Right ventricle myocardium inferior (tissue), 1 donor: ENCODE results near the gene CAP1. TPM values are rescaled to one million over a fixed set of nuclear protein-coding genes. Genes with fewer than 3 reads are reported as not detected.
"Not testable (repeated sequence)": the region's sequence is repeated elsewhere in the genome, so short reads cannot be mapped to it uniquely, and the experiment has no call there.

Experiments used
- ATAC-seq: fragments of 200-7000 bp; cut with Tn5 transposase; one replicate; pipeline ENCODE4 v1.9.1; 2020; ENCODE audit warnings: mild to moderate bottlenecking, moderate library complexity
- DNase-seq: peaks from one replicate; pipeline ENCODE4 v3.0.0; 2021; ENCODE audit errors: missing footprints
- intact Hi-C: fragments of 100-400 bp; cut with DNase I; formaldehyde crosslinking; loops from one replicate; pipeline ENCODE4 v1.11.0; 2022
- total RNA-seq: library from RNA; stranded (reverse); fragmentation: NEBNext Ultra II Directional; extraction: Animal tissue kit (Norgen Biotek cat#: 25700); gene quantifications from one replicate; pipeline ENCODE4 v1.2.1, GENCODE V29; 2021
- donor health status: DM: no; HTN: yes; CAD: no; lungs with severe emphysema.

CAP1 gene
- total RNA-seq, 1 donor from 2014 or later = 88.8 TPM

DNA sequence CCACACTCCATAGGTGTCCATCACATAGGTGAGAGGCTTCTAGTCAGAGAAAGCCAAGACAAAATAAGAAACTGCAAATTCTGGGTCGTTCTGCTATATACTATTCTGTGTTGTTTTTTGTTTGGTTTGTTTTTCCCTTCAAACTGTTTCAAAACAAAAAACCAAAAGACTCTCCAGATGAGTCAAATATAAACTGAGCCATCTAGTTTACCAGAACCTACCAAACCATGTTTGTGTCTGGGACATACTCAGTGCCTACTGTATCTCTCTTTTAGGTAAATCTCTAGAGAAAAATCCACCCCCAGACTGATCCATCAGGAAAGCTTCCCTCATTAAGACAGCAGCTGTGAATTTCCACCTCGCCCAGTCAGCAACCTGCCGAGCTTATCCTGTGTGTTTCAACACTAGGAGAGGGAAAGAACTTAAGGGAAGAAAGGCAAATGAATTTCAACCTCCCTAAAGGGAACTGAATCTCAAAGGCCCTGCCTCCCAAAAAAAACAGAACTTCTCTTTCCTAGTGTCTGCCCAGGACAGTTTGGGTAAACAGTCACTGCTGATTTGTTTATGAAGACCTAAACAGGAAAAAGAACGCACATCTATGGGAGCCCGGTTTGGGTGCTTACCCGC, 39.4 kb downstream of the CAP1 start:
- DNase-seq = no peak
- no peak for ATAC-seq
- intact Hi-C loops = loop anchor here (10.0 kb wide), 2 partner anchors 255 to 325 kb away; no protein-coding TSS in a partner anchor

DNA sequence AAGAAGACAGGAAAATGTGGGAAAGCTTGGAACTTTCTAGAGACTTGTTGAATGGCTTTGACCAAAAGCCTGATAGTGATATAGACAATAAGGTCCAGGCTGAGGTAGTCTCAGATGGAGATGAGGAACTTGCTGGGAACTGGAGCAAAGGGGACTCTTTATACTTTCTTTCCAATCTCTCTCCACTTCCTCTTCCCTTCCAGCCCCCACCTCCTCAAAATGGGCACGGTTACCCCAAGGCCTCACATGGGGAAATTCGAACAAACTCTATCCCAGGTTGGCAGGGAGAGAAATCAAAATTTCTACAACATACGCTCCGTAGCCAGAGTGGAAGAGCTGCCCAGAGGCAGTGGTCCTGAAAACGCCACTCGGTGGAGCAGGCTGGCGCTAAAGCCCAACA, 41.3 kb downstream of the CAP1 start:
- intact Hi-C loops = loop anchor here (10.0 kb wide), 2 partner anchors 253 to 323 kb away; no protein-coding TSS in a partner anchor
- DNase-seq = no peak
- no peak for ATAC-seq

DNA sequence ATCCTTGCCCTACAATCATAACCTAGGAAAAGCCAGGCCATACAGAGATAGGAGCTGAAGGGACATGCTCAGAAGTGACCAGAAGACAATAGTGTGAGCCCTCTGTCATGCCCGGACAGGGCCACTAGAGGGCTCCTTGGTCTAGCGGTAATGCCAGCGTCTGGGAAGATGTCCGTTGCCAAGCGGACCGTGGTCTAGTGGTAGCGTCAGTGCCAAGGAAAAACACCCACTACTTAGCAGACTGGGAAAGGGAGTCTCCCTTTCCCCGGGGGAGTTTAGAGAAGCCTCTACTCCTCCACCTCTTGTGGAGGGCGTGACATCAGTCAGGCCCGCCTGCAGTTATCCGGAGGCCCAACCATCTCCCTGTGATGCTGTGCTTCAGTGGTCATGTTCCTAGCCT, 44.2 kb downstream of the CAP1 start:
- DNase-seq = peak; percentile 80
- ATAC-seq = not testable (repeated sequence)
- intact Hi-C loops = loop anchor here (10.0 kb wide), 2 partner anchors 250 to 320 kb away; no protein-coding TSS in a partner anchor

DNA sequence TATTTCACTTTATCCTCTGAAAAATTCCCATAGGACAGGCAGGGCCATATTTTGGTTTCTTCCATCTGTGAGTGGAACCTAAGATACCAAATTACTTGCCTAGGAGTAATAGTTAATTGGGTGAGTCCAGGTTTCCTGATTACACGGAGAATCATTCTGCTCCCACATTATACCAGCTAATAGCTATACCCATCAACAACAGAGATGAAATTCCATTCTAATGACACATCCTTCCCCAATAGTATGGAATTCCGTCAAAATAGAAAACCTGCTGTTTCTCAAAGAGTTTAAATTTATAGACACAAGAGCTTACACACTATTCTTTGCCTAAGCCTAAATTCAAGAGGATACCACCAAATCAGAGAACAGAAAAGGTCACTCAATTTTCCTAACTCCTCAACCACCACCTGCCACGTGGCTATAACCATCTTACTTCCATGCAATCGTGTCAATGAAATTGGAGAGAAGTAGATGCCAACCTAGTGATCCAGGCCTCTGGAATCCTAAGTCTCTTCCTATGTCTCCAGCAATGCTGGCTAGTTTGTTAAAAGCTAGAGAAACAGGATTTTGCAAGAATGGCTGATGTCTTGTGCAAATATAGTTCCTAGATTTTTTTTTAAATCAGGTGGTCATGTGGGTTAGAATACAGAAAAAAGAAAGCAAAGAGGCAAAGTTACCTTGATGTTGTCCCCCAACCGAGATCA, 50.3 kb downstream of the CAP1 start:
- ATAC-seq (no peak), DNase-seq (no peak)
- intact Hi-C loops = no loop called here

DNA sequence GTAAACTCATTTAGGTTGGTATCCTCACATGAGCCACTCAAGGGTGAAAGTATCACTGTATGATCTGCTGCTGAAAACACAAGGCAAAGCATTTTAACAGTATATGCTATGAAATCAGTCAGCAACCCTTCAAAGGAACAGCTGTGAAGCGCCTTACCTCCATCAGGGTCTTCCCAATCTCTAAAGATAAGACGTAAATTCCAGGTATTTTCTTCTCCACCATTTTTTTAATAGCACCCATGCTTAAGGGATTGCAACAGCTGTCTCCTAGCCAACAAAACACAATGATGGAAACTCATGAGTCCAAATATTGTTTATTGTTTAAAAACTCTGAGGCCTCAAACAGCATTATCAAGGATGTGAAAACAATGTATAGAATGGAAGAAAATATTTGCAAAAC, 51.7 kb downstream of the CAP1 start:
- no peak for ATAC-seq
- intact Hi-C loops = no loop called here
- DNase-seq = no peak

DNA sequence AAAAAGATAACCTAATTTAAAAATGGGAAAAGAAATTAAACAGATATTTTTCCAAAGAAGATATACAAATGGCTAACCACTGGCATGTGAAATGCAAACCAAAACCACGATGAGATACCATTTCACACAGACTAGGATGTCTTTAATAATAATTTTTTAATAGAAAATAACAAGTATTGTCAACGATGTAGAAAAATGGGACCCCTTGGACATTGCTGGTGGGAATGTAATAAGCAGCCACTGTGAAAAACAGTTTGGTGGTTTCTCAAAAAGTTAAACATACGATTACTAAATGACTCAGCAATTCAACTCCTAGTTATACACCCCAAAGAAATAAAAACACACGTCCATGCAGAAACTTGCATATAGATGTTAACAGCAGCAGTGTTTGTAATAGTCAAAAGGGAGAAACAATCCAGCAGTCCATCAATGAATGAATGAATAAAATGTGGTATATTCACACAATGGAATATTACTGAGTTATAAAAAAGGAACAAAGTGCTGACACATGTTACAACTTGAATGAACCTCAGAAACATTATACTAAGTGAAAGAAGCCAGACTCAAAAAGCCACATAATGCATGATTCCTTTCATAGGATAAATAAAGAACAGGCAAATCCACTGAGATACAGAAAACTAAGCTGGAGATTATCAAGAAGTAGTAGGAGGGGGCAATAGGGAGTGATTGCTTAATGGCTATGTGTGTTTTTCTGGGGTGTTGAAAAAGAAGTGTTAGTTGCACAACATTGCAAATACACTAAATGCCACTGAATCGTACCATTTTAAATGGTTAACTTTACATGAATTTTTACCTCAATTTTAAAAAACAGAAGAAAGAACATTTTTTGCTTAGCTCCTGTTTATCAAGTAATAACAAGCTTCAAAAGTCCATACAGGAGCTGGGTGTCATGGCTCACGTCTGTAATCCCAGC, 52.4 kb downstream of the CAP1 start:
- ATAC-seq = no peak
- no peak for DNase-seq
- intact Hi-C loops = no loop called here

DNA sequence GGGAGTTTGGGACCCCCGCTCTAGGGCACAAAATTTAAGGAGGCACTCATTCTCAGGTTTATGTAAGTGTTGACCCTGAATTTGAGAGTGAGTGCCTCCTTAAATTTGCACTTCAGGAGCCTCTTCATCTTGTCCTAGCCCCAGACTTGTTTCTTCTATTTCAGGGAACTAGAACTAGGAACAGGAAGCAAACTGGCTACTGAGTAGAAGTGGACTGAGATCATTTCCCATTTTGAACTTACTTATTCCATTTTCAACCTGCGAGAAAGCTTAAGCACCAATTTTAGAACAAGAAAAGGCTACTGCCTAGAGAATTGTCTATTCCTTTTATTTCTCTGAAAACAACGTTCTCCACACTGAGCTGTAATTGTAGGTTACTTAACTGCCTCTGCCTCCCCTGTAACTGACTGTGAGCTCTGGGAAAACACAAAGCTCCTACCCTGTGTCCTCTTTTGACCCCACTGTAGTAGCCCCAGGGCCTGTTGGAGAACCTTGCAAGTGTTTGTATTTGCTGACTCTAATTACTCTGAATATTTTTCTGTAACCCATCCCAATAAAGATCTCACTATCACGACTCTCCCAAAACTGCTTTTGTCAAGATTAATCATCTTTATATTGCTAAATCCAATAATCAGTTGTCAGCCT, 54.1 kb downstream of the CAP1 start:
- no peak for ATAC-seq
- intact Hi-C loops = no loop called here
- no peak for DNase-seq

DNA sequence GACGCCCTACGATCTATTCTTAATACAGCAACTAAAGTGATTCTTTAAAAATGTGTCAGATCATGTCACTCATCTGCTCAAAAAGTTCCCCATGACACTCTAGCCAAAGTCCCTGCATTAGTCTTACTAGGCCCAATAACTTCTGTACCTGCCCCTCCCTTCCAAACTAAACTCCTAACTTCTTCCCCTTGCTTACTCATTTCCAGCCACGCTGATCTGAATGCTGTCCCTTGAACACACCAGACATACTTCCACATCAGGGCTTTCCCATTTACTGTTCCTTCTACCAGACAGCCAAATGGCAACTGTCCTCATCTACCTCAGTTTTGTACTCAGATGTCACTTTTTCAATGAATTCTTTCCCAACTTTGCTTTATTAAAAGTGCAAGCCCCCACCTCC, 55.3 kb downstream of the CAP1 start:
- intact Hi-C loops = no loop called here
- DNase-seq = no peak
- ATAC-seq = no peak

DNA sequence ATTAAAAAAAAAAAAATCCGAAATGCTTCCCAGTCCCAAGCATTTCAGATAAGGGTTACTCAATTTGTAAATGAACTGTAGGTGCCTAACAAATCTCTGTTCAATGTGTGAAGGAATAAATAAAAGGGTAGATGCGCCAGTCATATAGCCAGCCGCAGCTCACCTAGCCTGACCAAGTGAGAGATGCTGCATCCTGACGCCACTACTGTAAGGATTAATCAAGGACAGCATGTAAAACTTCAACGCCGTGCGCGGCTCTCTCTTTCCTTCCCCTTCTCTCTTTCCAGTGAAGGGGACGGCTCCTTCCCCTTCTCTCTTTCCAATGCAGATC, 56.1 kb downstream of the CAP1 start:
- no peak for DNase-seq
- ATAC-seq = peak; percentile 33
- intact Hi-C loops = no loop called here

DNA sequence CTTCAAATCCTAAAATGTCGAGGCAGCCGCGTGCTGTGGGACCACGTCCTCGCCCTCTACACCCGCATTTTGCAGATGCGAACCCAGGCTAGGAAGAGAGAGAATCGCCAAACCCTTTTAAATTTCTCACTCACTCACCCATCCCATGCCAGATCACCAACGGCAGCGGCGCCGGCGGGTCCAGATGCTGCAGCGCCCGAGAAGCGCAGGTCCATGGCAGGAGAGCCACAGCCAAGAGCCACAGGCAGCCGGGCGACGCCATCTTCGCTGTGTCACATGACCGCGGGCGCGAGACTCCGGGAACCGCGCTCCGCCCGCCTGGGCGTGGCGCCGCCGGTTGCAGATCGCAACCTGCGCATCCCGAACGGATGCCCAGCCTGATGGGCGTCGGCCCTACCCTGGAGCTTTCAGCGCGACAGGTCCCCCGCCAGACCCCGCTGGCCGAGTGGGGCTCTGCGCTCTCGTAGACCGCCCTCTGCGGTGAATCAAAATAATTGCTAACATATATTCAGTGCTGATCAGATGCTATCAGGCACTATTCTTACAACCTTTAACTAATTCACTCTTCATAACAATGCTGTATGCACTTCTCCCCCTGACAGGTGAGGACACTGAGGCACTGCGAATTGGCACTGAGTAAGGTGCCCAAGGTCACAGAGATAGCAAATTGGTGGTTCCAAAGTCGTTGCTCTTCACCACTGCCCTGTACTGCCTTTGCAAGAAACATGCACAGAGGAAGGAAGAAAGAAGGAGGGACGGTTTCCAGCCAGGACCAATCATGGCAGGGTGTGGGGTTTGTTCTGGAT, 56.7 kb downstream of the CAP1 start, which contains the start of gene PPT1:
PPT1 (minus strand) TSS at position 276 of the 806 bp plus-strand sequence; CDS start at position 262, 14 bp downstream.
- ATAC-seq (peak; percentile 93), DNase-seq (peak; percentile 94)
- intact Hi-C loops = no loop called here

DNA sequence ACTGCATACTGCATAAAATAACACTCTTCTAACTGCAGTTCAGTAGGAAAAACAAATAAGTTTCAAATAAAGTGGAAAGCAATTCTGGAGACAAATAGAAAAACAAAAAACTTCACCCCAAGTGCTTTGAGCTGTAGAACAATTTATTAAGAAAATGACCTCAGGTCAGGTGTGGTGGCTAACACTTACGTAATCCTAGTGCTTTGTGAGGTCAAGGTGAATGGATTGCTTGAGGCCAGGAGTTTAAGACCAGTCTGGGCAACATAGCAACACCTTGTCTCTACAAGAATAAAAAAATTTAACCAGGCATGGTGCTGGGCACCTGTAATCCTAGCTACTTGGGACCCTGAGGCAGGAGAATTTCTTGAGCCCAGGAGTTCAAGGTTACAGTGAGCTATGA, 61.5 kb downstream of the CAP1 start:
- intact Hi-C loops = no loop called here
- DNase-seq (no peak), ATAC-seq (no peak)

DNA sequence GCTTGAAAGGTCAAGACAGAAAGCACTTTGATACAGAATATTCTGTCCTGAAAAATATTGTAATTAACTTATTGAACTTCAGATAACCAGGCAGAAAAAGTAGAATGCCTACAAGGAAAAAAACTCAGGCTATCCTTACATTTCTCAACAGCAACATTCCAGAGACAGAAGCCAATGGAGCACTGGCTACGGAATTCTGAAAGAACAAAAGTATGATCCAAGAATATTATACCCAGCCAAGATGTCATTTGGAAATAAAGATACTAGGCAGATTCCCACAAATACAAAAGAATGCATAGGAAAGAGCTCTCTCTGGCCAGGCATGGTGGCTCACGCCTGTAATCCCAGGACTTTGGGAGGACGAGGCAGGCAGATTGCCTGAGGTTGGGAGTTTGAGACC, 62.4 kb downstream of the CAP1 start:
- ATAC-seq (no peak), DNase-seq (no peak)
- intact Hi-C loops = no loop called here

DNA sequence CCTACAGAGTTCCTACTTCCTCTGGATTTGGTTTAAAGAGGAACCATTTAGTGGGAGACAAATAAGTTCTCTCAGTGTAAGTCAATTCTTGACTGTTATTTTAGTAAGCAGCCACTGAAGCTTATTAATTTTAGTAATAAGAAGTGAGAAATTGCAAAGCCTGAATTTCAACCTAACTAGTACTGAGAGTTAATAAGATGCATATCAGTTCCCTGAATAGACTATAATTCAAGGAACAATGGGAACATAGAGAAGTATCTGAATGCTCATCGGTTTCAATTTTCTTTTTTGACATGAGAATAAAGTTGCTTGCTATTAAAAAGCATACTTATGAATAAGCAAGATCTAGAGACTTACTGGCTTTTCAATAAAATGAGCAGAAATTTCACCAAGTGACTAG, 64.5 kb downstream of the CAP1 start:
- ATAC-seq = no peak
- no peak for DNase-seq
- intact Hi-C loops = no loop called here

DNA sequence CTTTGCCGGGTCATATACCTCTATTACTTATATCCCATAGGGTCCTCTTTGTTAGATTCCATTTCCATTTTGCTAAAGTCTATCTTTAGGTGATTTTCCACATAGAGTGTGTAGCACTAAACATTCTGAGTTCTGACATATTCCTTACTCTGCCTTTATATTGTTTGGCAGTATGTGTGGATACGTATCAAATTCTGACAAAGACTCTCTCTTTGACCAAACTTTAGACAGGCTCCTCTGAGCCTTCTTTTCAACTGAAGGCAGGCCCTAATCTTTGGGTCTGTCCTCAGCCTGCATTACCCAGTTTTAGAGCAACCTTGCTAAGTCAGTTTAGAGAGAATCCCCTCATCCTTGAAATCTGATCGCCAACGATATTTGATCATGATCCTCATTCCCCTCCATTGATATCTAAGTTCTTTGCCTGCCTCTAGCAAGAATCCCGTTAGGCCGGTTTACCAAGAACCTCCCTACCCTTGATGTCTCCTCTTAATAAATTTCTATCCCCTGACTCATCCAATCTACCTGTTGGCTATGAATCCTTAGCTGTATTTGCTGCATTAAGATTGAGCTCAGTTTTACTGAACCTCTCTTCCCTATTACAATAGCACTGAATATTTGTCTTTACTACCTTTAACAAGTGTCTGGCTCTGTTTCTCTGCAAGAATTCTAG, 66.9 kb downstream of the CAP1 start:
- intact Hi-C loops = no loop called here
- ATAC-seq (no peak), DNase-seq (no peak)

DNA sequence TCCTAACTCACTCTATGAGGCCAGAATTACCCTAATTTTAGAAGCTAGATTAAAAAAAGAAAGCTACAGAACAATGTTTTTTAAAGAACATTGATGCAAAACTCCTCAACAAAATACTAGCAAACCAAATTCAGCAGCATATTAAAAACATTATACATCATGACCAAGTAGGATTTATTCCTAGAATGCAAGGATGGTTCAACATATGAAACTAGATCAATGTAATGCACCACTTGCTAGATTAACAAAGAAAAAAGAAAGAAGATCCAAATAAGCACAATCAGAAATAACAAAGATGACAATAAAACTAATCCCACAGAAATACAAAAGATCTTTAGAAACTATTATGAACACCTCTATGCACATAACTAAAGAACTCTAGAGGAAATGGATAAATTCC, 69.9 kb downstream of the CAP1 start:
- DNase-seq (no peak), ATAC-seq (no peak)
- intact Hi-C loops = no loop called here

DNA sequence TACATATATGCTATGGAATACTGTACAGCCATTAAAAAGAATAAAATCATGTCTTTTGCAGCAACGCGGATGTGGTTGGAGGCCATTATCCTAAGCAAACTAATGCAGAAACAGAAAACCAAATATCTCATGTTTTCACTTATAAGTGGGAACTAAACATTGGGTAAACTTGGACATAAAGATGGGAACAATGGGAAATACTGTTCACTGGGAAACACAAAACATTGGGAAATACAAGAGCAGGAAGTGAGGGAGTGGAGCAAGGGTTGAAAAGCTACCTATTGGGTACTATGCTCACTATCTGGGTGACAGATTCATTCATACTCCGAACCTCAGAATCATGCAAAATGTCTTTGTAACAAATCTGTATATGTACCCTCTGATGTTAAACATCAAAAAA, 73.9 kb downstream of the CAP1 start:
- DNase-seq = no peak
- no peak for ATAC-seq
- intact Hi-C loops = no loop called here

DNA sequence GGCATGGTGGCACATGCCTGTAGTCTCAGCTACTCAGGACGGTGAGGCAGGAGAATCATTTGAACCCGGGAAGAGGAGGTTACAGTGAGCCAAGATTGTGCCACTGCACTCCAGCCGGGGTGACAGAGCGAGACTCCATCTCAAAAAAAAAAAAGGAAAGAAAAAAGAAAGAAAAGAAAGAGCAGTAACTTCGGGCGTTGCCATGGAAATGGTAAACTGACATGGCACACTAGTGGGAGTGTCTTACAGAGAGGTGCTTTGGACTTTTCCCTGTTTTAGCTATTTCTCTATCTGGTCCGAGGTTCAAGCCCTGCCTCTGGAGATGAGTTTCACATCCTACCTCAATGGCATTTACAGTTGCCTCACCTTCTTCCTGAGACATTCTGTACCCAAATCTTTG, 79.6 kb downstream of the CAP1 start:
- no peak for ATAC-seq
- no peak for DNase-seq
- intact Hi-C loops = no loop called here
